ENCODE data around the gene CDH15. TPM values are rescaled to one million over a fixed set of nuclear protein-coding genes. Genes with fewer than 3 reads are reported as not detected.
"Not testable (repeated sequence)": the region's sequence is repeated elsewhere in the genome, so short reads cannot be mapped to it uniquely, and the experiment has no call there.

Gene CDH15
- polyA plus RNA-seq, 1 donor, result 1.1 TPM

DNA sequence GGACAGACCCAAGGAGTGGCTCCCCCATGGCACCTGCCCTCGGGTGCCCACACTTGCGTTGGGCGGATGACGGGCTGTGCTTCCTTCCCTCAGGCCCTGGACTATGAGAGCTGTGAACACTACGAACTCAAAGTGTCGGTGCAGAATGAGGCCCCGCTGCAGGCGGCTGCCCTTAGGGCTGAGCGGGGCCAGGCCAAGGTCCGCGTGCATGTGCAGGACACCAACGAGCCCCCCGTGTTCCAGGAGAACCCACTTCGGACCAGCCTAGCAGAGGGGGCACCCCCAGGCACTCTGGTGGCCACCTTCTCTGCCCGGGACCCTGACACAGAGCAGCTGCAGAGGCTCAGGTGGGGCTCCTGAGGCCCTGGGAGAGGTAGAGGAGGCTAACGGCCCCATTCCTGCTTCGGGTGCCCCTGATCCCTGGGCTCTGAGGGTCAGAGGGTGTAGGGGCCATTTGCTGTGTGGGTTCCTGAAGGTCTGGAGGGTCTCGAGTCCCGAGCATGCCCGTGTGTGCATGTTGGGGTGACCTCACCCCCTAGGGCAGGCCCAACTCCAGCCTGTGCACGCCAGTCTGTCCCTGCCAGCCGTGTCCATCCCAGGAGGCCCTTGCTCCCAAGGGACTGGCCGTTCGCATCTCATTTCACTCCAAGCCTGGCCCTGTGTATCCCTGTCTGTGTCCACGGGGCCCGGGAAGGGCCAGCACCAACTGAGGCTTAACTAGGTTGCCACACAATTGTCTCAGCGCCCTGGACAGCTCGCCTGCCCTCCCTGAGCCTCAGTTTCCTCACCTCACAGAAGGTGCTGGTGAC lies 18.8 kb downstream of the CDH15 start:
- no peak for DNase-seq
- WGBS (ENCODE audit: insufficient coverage, low lambda C conversion rate), result no CpG with 5 or more reads among the region's 28 CpGs
- H3K4me3 ChIP-seq (ENCODE audit: low read length), result no peak overlapping the region
- H3K27me3 ChIP-seq (ENCODE audit: control insufficient read depth, insufficient read depth, low read length), result peaks cover 10% of the 10 kb centered on the region
- H3K4me1 ChIP-seq (ENCODE audit: control insufficient read depth, insufficient read depth, low read length), result peaks cover 4% of the 10 kb centered on the region
- no peaks in the 10 kb centered on the region for H3K36me3 ChIP-seq (ENCODE audit: control insufficient read depth, insufficient read depth, low read length)
- H3K27ac ChIP-seq (ENCODE audit: low read length), result no peak overlapping the region
- H3K9me3 ChIP-seq (ENCODE audit: control insufficient read depth, low read depth, low read length), result peaks cover 6% of the 10 kb centered on the region

DNA sequence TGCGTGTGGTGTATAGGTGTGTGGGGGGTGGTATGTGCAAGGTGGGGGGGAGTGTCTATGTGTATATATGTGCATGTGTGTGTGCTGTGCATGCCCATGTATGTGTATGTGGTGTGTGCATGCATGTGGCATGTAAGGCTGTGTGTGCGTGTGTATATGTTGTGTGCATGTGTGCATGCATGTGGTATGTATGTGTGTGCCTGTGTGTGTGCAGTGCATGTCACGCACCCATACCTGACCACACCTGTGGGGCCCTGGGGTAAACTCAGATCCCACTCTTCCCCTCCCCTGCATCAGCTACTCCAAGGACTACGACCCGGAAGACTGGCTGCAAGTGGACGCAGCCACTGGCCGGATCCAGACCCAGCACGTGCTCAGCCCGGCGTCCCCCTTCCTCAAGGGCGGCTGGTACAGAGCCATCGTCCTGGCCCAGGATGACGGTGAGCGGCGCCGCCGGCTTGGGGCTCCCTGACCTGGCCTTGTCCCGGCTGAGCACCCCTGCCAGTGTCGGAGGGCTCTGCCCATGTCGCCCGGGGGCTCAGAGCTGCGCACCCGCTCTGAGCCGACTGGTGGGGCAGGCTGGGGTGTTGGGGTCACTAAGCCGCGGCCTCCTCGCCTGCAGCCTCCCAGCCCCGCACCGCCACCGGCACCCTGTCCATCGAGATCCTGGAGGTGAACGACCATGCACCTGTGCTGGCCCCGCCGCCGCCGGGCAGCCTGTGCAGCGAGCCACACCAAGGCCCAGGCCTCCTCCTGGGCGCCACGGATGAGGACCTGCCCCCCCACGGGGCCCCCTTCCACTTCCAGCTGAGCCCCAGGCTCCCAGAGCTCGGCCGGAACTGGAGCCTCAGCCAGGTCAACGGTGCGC lies 19.7 kb downstream of the CDH15 start:
- no peak for DNase-seq
- no peaks in the 10 kb centered on the region for H3K36me3 ChIP-seq (ENCODE audit: control insufficient read depth, insufficient read depth, low read length)
- no peak overlapping the region for H3K4me3 ChIP-seq (ENCODE audit: low read length)
- H3K9me3 ChIP-seq (ENCODE audit: control insufficient read depth, low read depth, low read length), result peaks cover 6% of the 10 kb centered on the region
- WGBS (ENCODE audit: insufficient coverage, low lambda C conversion rate), result no CpG with 5 or more reads among the region's 44 CpGs
- H3K4me1 ChIP-seq (ENCODE audit: control insufficient read depth, insufficient read depth, low read length), result peaks cover 4% of the 10 kb centered on the region
- H3K27ac ChIP-seq (ENCODE audit: low read length), result no peak overlapping the region
- H3K27me3 ChIP-seq (ENCODE audit: control insufficient read depth, insufficient read depth, low read length), result peaks cover 8% of the 10 kb centered on the region

GRCh38 chr16:89191901-89192185 lies 20.3 kb downstream of the CDH15 start:
- Histone ChIP-seq H3K4me1 (ENCODE audit: control insufficient read depth, insufficient read depth, low read length) (peaks cover 4% of the 10 kb centered on the region), H3K36me3 (ENCODE audit: control insufficient read depth, insufficient read depth, low read length) (no peaks in the 10 kb centered on the region), H3K9me3 (ENCODE audit: control insufficient read depth, low read depth, low read length) (peaks cover 6% of the 10 kb centered on the region), H3K27ac (ENCODE audit: low read length) (no peak overlapping the region), H3K4me3 (ENCODE audit: low read length) (no peak overlapping the region), H3K27me3 (ENCODE audit: control insufficient read depth, insufficient read depth, low read length) (peaks cover 8% of the 10 kb centered on the region)
- DNase-seq, result no peak
- WGBS (ENCODE audit: insufficient coverage, low lambda C conversion rate), result no CpG with 5 or more reads among the region's 19 CpGs

- H3K36me3 ChIP-seq (ENCODE audit: control insufficient read depth, insufficient read depth, low read length); H3K4me1 ChIP-seq (ENCODE audit: control insufficient read depth, insufficient read depth, low read length); H3K27me3 ChIP-seq (ENCODE audit: control insufficient read depth, insufficient read depth, low read length); H3K4me3 ChIP-seq (ENCODE audit: low read length); H3K27ac ChIP-seq (ENCODE audit: low read length); H3K9me3 ChIP-seq (ENCODE audit: control insufficient read depth, low read depth, low read length): not testable (repeated sequence)
- WGBS (ENCODE audit: insufficient coverage, low lambda C conversion rate), result 13% methylated on average over 6 of the region's 63 CpGs
- peak; percentile 55 to 59 for DNase-seq
Observed at GRCh38 chr16:89192186-89192955, 20.8 kb downstream of the CDH15 start.

DNA sequence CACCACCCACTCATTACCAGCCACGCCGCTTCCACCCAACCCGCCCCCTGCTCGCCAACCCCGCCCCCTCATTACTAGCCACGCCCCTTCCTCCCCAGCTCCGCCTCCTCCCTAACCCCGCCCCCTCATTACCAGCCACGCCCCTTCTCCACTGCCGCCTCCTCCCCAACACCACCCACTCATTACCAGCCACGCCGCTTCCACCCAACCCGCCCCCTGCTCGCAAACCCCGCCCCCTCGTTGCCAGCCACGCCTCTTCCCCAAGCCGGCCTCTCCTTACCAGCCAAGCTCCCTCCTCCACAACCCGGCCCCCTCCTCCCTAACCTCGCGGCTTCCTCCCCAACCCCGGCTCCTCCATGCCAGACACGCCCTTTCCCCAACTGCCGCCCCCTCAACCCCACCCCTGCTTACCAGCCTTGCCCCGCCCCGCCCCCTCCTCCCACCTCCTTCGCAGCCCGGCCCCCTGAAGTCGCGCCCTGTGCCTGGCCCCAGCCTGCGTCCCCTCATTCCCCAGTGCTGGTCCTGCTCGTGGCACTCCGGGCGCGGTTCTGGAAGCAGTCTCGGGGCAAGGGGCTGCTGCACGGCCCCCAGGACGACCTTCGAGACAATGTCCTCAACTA lies 21.5 kb downstream of the CDH15 start:
- Histone ChIP-seq H3K27ac (ENCODE audit: low read length) (no peak overlapping the region), H3K36me3 (ENCODE audit: control insufficient read depth, insufficient read depth, low read length) (no peaks in the 10 kb centered on the region), H3K4me1 (ENCODE audit: control insufficient read depth, insufficient read depth, low read length) (peaks cover 4% of the 10 kb centered on the region), H3K9me3 (ENCODE audit: control insufficient read depth, low read depth, low read length) (peaks cover 6% of the 10 kb centered on the region), H3K4me3 (ENCODE audit: low read length) (no peak overlapping the region), H3K27me3 (ENCODE audit: control insufficient read depth, insufficient read depth, low read length) (peaks cover 8% of the 10 kb centered on the region)
- no CpG with 5 or more reads among the region's 39 CpGs for WGBS (ENCODE audit: insufficient coverage, low lambda C conversion rate)
- peak in 1 of 2 donors; percentile 50 for DNase-seq

GRCh38 chr16:89193576-89194293 lies 22.2 kb downstream of the CDH15 start:
- Histone ChIP-seq H3K4me1 (ENCODE audit: control insufficient read depth, insufficient read depth, low read length) (peaks cover 4% of the 10 kb centered on the region), H3K27me3 (ENCODE audit: control insufficient read depth, insufficient read depth, low read length) (peaks cover 12% of the 10 kb centered on the region), H3K9me3 (ENCODE audit: control insufficient read depth, low read depth, low read length) (peaks cover 6% of the 10 kb centered on the region), H3K27ac (ENCODE audit: low read length) (no peak overlapping the region), H3K36me3 (ENCODE audit: control insufficient read depth, insufficient read depth, low read length) (no peaks in the 10 kb centered on the region), H3K4me3 (ENCODE audit: low read length) (no peak overlapping the region)
- WGBS (ENCODE audit: insufficient coverage, low lambda C conversion rate), result no CpG with 5 or more reads among the region's 38 CpGs
- no peak for DNase-seq

DNA sequence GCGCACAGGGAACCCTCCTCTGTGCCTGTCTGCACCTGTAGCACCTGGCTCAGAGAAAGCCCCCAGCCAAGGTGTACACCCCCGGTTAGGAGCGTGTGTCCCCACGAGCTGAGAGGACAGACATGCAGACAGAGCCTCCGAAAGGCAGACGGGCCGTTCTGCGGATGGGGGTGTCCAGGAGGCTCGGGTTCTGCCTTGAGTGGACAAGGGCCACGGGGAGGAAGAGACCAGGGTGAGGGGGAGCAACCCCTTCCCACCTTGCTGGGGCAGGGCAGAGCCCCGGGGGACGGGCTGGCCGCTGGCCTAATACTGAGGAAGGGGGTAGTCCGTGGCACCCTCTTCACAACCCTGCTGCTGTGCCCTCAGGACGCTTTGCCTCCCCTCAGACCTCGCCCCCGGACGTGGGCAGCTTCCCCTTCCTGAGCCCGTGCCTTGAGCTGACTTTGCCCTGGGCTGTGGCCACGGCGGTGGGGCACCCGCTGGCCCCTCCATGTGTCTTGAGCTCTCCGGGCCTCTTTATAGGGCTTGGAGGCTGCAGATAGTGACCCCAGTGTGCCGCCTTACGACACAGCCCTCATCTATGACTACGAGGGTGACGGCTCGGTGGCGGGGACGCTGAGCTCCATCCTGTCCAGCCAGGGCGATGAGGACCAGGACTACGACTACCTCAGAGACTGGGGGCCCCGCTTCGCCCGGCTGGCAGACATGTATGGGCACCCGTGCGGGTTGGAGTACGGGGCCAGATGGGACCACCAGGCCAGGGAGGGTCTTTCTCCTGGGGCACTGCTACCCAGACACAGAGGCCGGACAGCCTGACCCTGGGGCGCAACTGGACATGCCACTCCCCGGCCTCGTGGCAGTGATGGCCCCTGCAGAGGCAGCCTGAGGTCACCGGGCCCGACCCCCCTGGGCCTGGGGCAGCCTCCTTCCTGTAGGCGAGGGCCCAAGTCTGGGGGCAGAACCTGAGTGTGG lies 23.1 kb downstream of the CDH15 start:
- H3K9me3 ChIP-seq (ENCODE audit: control insufficient read depth, low read depth, low read length), result peaks cover 6% of the 10 kb centered on the region
- no peak overlapping the region for H3K27ac ChIP-seq (ENCODE audit: low read length)
- peak; percentile 50 to 57 for DNase-seq
- no CpG with 5 or more reads among the region's 45 CpGs for WGBS (ENCODE audit: insufficient coverage, low lambda C conversion rate)
- H3K4me1 ChIP-seq (ENCODE audit: control insufficient read depth, insufficient read depth, low read length), result peaks cover 4% of the 10 kb centered on the region
- H3K4me3 ChIP-seq (ENCODE audit: low read length), result no peak overlapping the region
- peaks cover 21% of the 10 kb centered on the region for H3K27me3 ChIP-seq (ENCODE audit: control insufficient read depth, insufficient read depth, low read length)
- H3K36me3 ChIP-seq (ENCODE audit: control insufficient read depth, insufficient read depth, low read length), result no peaks in the 10 kb centered on the region

DNA sequence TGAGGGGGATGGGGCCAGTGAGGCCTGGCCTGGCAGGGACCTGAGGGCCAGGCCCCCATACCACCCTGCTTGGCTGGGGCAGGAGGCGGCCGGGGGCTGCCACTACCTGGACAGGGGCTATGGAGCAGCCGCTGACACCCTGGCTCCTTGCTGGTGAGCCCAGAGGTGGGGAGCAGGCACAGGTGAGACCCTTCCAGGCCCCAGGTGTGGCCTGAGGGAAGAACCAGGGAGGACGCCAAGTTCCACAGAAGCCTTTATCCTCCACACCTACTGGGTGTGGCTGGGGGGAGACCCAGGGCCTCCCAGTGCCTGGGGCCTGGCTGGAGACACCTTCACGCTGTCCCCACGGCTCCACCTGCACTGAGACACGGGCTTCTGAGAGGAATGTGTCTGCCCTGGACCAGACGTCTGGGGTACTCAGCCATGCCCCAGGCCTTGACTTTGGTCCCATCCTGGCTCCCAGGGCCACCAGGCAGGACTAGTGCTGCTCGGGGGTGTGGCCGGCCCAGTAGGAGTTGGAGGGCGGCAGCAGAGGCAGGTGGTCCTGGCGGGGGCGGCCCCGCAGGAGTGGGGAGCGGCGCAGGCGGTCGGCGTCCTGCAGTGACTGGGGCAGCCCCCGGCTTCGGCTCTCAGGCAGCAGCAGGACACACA lies 24.1 kb downstream of the CDH15 start:
- Histone ChIP-seq H3K4me3 (ENCODE audit: low read length) (no peak overlapping the region), H3K9me3 (ENCODE audit: control insufficient read depth, low read depth, low read length) (peaks cover 9% of the 10 kb centered on the region), H3K27me3 (ENCODE audit: control insufficient read depth, insufficient read depth, low read length) (peaks cover 31% of the 10 kb centered on the region), H3K36me3 (ENCODE audit: control insufficient read depth, insufficient read depth, low read length) (no peaks in the 10 kb centered on the region), H3K4me1 (ENCODE audit: control insufficient read depth, insufficient read depth, low read length) (peaks cover 12% of the 10 kb centered on the region), H3K27ac (ENCODE audit: low read length) (no peak overlapping the region)
- no peak for DNase-seq
- WGBS (ENCODE audit: insufficient coverage, low lambda C conversion rate), result no CpG with 5 or more reads among the region's 21 CpGs
